HEK293 (cell line): ENCODE measurements around the gene WASF1.

Source experiments
- MZF1 ChIP-seq: fragments of 450-650 bp; formaldehyde crosslinking; IDR thresholded peaks from 2 replicates; pipeline ENCODE4 v1.5.1; 2017; ENCODE audit warnings: missing biosample characterization, missing genetic modification characterization, borderline replicate concordance
- SP3 ChIP-seq: fragments of 450-650 bp; formaldehyde crosslinking; IDR thresholded peaks from 2 replicates; pipeline ENCODE4 v1.5.1; 2016; ENCODE audit warnings: missing biosample characterization, missing genetic modification characterization
- ZBTB8A ChIP-seq: fragments of 450-650 bp; formaldehyde crosslinking; IDR thresholded peaks from 2 replicates; pipeline ENCODE4 v1.5.1; 2016; ENCODE audit warnings: missing biosample characterization, missing genetic modification characterization
- ZNF514 ChIP-seq: fragments of 450-650 bp; formaldehyde crosslinking; IDR thresholded peaks from 2 replicates; pipeline ENCODE4 v1.5.1; 2016; ENCODE audit warnings: missing biosample characterization, missing genetic modification characterization
- ZNF791 ChIP-seq: fragments of 450-650 bp; formaldehyde crosslinking; IDR thresholded peaks from 2 replicates; pipeline ENCODE4 v1.5.1; 2016; ENCODE audit warnings: missing biosample characterization, missing genetic modification characterization
- TF ChIP-seq, protein P1 (sequence below): fragments of 450-650 bp; formaldehyde crosslinking; IDR thresholded peaks from 2 replicates; pipeline ENCODE4 v1.5.1; 2016; ENCODE audit warnings: missing biosample characterization, missing genetic modification characterization
- TF ChIP-seq, protein P2 (sequence below): fragments of 450-650 bp; formaldehyde crosslinking; IDR thresholded peaks from 2 replicates; pipeline ENCODE4 v1.5.1; 2016; ENCODE audit warnings: missing biosample characterization, missing genetic modification characterization
- TF ChIP-seq, protein P3 (sequence below): fragments of 450-650 bp; formaldehyde crosslinking; IDR thresholded peaks from 2 replicates; pipeline ENCODE4 v1.5.1; 2016; ENCODE audit warnings: missing biosample characterization, missing genetic modification characterization
- TF ChIP-seq, protein P4 (sequence below): fragments of 450-650 bp; formaldehyde crosslinking; IDR thresholded peaks from 2 replicates; pipeline ENCODE4 v1.5.1; 2016; ENCODE audit warnings: missing biosample characterization, missing genetic modification characterization, borderline replicate concordance

DNA sequence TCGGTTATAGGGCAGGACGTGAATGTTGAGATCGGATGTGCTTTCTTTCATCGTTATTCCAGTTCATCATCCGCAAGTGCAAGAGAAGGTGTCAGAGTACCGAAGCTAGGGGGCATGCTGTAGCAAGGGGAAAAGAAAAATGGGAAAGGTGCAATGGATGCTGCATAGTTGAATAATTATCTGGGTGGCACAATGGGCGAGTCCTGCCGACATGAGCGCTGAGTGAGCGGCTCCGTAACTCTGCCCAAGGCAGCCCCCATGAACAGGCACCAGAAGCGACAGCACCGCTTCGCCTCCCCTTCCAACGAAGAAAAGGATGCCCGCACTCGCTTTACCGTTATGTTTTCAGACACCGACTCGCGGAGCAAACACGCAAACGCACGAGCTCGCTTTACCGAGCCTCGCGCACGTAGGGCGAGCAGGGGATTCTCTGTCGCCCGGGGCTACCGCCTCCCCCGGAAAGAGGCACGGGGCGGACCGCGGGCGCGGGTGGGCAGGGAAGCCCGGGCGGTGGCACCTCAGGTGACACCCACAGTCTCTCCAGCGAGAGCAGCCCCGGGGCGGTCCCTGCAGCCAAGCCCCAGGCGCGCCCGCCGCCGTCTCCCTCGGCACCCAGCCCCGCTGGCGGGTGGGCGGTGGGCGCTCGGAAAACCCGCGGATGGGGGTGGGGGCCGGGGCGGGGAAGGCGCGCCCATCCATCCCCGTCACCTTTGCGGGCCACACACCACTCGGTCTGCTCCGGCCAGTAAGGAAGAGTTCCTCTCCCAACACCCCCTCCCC, 654 bp downstream of the WASF1 start:
- TF ChIP-seq, protein P1, sequence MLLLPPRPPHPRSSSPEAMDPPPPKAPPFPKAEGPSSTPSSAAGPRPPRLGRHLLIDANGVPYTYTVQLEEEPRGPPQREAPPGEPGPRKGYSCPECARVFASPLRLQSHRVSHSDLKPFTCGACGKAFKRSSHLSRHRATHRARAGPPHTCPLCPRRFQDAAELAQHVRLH (tag by site-specific recombination): no peak
- TF ChIP-seq, protein P2, sequence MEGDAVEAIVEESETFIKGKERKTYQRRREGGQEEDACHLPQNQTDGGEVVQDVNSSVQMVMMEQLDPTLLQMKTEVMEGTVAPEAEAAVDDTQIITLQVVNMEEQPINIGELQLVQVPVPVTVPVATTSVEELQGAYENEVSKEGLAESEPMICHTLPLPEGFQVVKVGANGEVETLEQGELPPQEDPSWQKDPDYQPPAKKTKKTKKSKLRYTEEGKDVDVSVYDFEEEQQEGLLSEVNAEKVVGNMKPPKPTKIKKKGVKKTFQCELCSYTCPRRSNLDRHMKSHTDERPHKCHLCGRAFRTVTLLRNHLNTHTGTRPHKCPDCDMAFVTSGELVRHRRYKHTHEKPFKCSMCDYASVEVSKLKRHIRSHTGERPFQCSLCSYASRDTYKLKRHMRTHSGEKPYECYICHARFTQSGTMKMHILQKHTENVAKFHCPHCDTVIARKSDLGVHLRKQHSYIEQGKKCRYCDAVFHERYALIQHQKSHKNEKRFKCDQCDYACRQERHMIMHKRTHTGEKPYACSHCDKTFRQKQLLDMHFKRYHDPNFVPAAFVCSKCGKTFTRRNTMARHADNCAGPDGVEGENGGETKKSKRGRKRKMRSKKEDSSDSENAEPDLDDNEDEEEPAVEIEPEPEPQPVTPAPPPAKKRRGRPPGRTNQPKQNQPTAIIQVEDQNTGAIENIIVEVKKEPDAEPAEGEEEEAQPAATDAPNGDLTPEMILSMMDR (tag by site-specific recombination): peak; percentile 93
- TF ChIP-seq, protein P3, sequence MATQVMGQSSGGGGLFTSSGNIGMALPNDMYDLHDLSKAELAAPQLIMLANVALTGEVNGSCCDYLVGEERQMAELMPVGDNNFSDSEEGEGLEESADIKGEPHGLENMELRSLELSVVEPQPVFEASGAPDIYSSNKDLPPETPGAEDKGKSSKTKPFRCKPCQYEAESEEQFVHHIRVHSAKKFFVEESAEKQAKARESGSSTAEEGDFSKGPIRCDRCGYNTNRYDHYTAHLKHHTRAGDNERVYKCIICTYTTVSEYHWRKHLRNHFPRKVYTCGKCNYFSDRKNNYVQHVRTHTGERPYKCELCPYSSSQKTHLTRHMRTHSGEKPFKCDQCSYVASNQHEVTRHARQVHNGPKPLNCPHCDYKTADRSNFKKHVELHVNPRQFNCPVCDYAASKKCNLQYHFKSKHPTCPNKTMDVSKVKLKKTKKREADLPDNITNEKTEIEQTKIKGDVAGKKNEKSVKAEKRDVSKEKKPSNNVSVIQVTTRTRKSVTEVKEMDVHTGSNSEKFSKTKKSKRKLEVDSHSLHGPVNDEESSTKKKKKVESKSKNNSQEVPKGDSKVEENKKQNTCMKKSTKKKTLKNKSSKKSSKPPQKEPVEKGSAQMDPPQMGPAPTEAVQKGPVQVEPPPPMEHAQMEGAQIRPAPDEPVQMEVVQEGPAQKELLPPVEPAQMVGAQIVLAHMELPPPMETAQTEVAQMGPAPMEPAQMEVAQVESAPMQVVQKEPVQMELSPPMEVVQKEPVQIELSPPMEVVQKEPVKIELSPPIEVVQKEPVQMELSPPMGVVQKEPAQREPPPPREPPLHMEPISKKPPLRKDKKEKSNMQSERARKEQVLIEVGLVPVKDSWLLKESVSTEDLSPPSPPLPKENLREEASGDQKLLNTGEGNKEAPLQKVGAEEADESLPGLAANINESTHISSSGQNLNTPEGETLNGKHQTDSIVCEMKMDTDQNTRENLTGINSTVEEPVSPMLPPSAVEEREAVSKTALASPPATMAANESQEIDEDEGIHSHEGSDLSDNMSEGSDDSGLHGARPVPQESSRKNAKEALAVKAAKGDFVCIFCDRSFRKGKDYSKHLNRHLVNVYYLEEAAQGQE: peak; percentile 19; the same call in 1 of the 2 replicates
- TF ChIP-seq MZF1 (tag by site-specific recombination) (peak; percentile 50; the same call in 1 of the 2 replicates), ZNF791 (no peak), ZBTB8A (tag by site-specific recombination) (peak; percentile 88), ZNF514 (no peak), SP3 (tag by site-specific recombination) (peak; percentile 68)
- TF ChIP-seq, protein P4, sequence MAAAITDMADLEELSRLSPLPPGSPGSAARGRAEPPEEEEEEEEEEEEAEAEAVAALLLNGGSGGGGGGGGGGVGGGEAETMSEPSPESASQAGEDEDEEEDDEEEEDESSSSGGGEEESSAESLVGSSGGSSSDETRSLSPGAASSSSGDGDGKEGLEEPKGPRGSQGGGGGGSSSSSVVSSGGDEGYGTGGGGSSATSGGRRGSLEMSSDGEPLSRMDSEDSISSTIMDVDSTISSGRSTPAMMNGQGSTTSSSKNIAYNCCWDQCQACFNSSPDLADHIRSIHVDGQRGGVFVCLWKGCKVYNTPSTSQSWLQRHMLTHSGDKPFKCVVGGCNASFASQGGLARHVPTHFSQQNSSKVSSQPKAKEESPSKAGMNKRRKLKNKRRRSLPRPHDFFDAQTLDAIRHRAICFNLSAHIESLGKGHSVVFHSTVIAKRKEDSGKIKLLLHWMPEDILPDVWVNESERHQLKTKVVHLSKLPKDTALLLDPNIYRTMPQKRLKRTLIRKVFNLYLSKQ: no peak
